ENCODE data around the gene SLC7A6. TPM values are rescaled to one million over a fixed set of nuclear protein-coding genes. Genes with fewer than 3 reads are reported as not detected.

The SLC7A6 gene
- total and polyA plus RNA-seq, 2 of the 13 experiments (the other 11 are each of a cell fraction or from before 2014, with no cell fraction given), result 35.8 to 70.8 TPM

DNA sequence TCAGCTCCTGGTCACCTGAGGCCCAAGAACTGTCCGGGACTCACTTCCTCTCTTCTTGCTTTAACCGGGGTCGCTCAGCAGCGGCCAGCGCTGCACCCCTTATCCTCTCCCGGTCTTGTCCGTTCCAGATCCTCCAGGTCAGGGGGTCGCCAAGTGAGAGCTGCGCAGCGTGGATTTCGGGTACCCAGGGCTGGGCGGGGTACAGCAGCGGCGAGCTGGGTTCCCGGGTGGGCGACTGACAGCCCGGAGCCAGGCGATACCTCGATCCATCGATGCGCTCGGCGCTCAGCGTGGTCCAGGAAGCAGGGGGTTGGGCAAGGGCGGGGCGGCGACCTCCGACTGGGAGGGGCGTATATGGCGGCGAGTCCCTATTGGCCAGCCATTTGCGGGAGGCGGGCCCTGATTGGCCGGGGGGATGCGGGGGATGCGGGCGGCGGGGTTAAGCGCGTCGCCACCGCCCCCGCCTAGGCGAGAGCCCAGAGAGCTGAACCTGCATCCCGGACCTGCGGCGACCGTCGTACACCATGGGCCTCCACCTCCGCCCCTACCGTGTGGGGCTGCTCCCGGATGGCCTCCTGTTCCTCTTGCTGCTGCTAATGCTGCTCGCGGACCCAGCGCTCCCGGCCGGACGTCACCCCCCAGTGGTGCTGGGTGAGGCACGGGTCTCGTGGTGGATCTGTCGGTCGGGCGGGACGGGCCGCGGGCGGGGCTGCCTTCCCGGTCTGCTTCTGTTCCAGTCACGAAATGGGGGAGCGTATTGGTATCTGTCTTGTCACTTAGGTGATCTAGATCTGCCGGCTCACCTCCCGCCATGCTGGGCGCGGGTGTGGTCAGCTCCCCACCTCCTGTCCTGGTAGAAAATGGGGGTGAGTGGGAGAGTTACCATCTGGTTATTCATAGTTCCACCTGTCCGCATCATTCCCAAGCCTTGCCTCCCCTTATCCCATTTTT is 19.1 kb upstream of the SLC7A6 start, which contains the start of gene PLA2G15 (continued):
- TF ChIP-seq ZNF800 (CRISPR knock-in tag; IDR thresholded peaks at IDR 0.05) (no peak), ZNF407 (CRISPR knock-in tag; IDR thresholded peaks at IDR 0.05; ENCODE audit: not compliant biosample characterization) (peak; percentile 28), ISX (CRISPR knock-in tag; conservative IDR thresholded peaks at IDR 0.05) (no peak), TCF12 (IDR thresholded peaks at IDR 0.05) (no peak), TCF12 (CRISPR knock-in tag; IDR thresholded peaks at IDR 0.05) (no peak), TBL1XR1 (IDR thresholded peaks at IDR 0.05; ENCODE audit: borderline replicate concordance, low read length, partially characterized antibody) (no peak), ZNF180 (CRISPR knock-in tag; IDR thresholded peaks at IDR 0.05; ENCODE audit: borderline replicate concordance, low read depth) (no peak), ATF4 (CRISPR knock-in tag; IDR thresholded peaks at IDR 0.05) (peak in 1 of 2 experiments; percentile 32; a peak in 1 of 4 replicates), ZNF768 (CRISPR knock-in tag; IDR thresholded peaks at IDR 0.05) (peak; percentile 63; the same call in 1 of the 2 replicates), REL (CRISPR knock-in tag; conservative IDR thresholded peaks at IDR 0.05) (peak; percentile 94), MAFF (IDR thresholded peaks at IDR 0.05; ENCODE audit: low read depth, low read length) (peak; percentile 21; the same call in 1 of the 2 replicates), GABPB1 (CRISPR knock-in tag; IDR thresholded peaks at IDR 0.05) (peak; percentile 91), ZNF619 (CRISPR knock-in tag; IDR thresholded peaks at IDR 0.05) (no peak; the same call in none of the 2 replicates), KMT2B (CRISPR knock-in tag; IDR thresholded peaks at IDR 0.05) (peak; percentile 88)
- TF ChIP-seq, protein P1, sequence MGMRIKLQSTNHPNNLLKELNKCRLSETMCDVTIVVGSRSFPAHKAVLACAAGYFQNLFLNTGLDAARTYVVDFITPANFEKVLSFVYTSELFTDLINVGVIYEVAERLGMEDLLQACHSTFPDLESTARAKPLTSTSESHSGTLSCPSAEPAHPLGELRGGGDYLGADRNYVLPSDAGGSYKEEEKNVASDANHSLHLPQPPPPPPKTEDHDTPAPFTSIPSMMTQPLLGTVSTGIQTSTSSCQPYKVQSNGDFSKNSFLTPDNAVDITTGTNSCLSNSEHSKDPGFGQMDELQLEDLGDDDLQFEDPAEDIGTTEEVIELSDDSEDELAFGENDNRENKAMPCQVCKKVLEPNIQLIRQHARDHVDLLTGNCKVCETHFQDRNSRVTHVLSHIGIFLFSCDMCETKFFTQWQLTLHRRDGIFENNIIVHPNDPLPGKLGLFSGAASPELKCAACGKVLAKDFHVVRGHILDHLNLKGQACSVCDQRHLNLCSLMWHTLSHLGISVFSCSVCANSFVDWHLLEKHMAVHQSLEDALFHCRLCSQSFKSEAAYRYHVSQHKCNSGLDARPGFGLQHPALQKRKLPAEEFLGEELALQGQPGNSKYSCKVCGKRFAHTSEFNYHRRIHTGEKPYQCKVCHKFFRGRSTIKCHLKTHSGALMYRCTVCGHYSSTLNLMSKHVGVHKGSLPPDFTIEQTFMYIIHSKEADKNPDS (CRISPR knock-in tag; IDR thresholded peaks at IDR 0.05), result no peak
